ENCODE measurements around the gene PFKFB2.

Gene PFKFB2

DNA sequence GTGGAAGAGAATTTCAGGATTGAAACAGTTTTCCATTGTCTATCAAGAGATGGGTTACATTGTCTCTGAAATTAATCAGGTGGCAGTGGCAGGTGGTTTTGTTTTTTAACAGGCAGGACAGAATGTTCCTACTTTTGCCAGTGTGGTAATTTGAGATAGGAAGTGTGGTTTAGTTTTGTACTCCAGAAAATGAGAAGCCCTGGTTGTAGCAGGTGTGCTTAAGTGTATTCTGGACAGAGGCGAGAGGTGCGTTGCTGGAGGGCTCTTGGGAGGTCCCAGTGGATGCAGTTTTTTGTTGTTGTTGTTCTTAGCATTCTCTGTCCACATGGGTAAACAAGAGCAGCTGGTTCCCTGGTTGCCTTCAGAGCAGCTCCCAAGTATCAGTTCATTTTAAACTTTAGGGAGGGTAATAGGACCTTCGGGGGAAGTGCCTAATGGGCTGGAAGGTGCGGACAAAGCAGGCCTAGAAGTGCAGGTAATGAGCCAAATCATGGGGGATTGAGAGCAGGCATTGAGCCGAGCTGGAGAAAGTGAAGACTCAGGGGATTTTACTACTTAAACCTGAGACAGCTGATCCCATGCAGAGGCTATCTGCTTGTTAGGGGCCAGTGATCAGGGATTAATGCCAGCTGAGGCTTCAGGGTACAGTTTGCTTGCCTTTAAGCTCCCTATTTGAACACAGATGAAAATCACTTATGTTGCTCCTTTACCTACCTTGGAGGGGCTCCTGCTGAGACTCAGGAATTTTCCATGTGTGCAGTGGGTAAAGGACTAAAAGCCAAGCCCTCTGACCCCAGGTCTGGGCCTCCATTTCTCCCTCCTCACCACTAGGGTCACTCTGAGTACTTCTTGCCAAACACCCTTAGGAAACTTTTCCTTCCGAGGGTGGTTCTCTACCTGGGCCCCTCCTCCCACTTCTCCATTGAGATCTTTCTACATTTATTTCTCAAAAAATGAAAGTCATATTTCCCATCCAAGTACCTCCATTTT, 6.1 kb downstream of the PFKFB2 start:
- no peak for DNase-seq (ENCODE audit: insufficient read length)
- no peak for FAIRE-seq
- TF ChIP-seq POLR2A (IDR thresholded peaks at IDR 0.05; ENCODE audit: low read depth, low read length) (no peak), POLR2AphosphoS5 (IDR thresholded peaks at IDR 0.05; ENCODE audit: low read depth, low read length) (no peak), TAF1 (IDR thresholded peaks at IDR 0.05; ENCODE audit: borderline replicate concordance, low read depth, low read length) (no peak)

DNA sequence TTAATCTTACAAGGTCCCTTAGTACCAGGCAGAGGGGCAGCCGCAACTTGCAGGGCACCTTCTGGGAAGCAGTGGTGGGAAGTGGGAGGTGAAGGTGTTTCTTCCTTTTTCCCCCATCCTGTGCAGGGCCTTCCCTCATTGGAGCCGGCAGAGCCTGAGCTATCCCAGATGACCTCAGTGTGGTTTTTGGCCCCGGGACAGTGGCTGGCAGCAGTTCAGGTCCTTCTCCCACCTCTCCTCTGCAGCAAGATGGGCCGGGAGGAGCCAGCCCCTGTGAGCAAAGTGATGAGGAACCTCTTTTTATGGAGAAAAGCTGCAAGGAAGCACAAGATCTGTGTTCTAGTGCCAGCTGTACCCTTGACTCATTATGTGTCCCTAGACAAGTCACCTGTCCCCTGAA, 6.8 kb downstream of the PFKFB2 start:
- DNase-seq (ENCODE audit: insufficient read length) (no peak), FAIRE-seq (no peak)
- TF ChIP-seq POLR2A (IDR thresholded peaks at IDR 0.05; ENCODE audit: low read depth, low read length) (no peak), POLR2AphosphoS5 (IDR thresholded peaks at IDR 0.05; ENCODE audit: low read depth, low read length) (no peak), TAF1 (IDR thresholded peaks at IDR 0.05; ENCODE audit: borderline replicate concordance, low read depth, low read length) (no peak)

DNA sequence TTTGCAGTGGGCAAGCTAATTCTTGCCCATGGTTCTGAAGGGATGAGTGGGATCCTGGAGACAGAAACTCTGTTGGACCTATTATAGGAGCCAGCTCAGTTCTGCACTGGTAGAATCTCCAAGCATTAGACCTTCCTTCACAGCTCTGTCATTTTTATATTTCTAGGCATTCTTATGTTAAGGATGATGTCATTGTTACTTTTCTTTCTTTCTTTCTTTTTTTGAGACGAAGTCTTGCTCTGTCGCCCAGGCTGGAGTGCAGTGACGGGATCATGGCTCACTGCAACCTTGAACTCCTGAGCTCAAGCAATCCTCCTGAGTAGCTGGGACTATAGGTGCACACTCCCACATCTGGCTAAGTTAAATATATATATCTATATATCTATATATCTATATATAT, 7.5 kb downstream of the PFKFB2 start:
- FAIRE-seq (no peak), DNase-seq (ENCODE audit: insufficient read length) (no peak)
- TF ChIP-seq POLR2AphosphoS5 (IDR thresholded peaks at IDR 0.05; ENCODE audit: low read depth, low read length), result no peak
- TF ChIP-seq POLR2A (IDR thresholded peaks at IDR 0.05; ENCODE audit: low read depth, low read length), result no peak
- no peak for TF ChIP-seq TAF1 (IDR thresholded peaks at IDR 0.05; ENCODE audit: borderline replicate concordance, low read depth, low read length)

DNA sequence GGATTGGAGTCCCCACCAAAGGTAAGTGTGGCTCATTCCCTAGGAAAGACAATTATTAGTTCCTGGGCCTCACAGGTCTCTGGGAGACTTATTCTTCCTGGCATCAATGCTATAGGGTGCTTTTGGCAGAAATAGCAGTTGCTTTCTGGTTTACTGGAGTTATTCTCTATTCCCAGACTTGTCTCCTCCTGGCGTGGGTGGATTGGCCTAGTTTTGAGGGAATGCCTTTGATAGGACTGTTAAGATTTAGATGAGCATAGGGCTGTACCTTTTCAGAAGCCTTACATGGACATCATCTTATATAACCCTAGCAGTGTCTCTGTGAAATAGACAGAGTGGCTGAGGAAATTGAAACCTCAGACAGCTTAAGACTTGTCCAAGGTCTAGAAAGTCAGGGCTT, 9.0 kb downstream of the PFKFB2 start:
- TF ChIP-seq TAF1 (IDR thresholded peaks at IDR 0.05; ENCODE audit: borderline replicate concordance, low read depth, low read length) (no peak), POLR2A (IDR thresholded peaks at IDR 0.05; ENCODE audit: low read depth, low read length) (no peak), POLR2AphosphoS5 (IDR thresholded peaks at IDR 0.05; ENCODE audit: low read depth, low read length) (no peak)
- DNase-seq (ENCODE audit: insufficient read length) (no peak), FAIRE-seq (no peak)

DNA sequence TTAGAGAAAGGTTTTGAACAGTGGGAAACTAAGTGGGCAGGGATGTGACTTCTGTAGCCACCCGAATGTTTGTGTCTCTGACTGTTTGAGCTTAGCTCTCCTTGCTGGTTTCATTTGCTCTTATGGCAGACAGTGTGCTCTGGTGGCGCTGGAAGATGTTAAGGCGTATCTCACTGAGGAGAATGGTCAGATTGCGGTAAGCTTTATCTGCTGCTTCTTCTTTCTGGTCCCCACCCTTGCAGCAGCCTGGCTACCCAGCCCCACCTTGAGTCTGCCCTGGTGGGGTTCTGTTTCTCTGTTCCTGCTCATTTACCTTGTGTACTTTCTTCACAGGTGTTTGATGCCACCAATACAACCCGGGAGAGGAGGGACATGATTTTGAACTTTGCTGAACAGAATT, 9.9 kb downstream of the PFKFB2 start:
- no peak for FAIRE-seq
- TF ChIP-seq TAF1 (IDR thresholded peaks at IDR 0.05; ENCODE audit: borderline replicate concordance, low read depth, low read length) (no peak), POLR2A (IDR thresholded peaks at IDR 0.05; ENCODE audit: low read depth, low read length) (no peak), POLR2AphosphoS5 (IDR thresholded peaks at IDR 0.05; ENCODE audit: low read depth, low read length) (no peak)
- no peak for DNase-seq (ENCODE audit: insufficient read length)

DNA sequence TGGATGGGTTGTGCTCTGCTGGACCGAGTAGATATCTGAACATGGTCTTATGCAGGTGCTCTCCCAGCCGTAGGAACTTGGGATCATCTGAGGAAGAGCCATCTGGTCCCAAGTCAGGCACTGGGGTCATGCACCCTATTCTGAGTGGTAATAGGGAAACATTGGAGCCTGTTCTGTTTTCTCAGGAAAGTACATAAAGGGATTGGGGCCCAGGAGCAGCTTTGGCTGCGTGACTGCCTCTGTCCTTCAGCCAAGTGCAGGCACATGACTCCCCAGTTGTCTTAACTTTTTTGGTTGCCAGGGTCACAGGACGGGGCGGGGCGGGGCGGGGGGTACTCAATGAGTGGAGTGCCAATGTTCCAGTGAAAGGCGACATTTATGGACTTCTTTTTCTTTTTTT, 11.5 kb downstream of the PFKFB2 start:
- no peak for DNase-seq (ENCODE audit: insufficient read length)
- no peak for FAIRE-seq
- TF ChIP-seq POLR2A (IDR thresholded peaks at IDR 0.05; ENCODE audit: low read depth, low read length), result no peak
- TF ChIP-seq TAF1 (IDR thresholded peaks at IDR 0.05; ENCODE audit: borderline replicate concordance, low read depth, low read length), result no peak
- no peak for TF ChIP-seq POLR2AphosphoS5 (IDR thresholded peaks at IDR 0.05; ENCODE audit: low read depth, low read length)

DNA sequence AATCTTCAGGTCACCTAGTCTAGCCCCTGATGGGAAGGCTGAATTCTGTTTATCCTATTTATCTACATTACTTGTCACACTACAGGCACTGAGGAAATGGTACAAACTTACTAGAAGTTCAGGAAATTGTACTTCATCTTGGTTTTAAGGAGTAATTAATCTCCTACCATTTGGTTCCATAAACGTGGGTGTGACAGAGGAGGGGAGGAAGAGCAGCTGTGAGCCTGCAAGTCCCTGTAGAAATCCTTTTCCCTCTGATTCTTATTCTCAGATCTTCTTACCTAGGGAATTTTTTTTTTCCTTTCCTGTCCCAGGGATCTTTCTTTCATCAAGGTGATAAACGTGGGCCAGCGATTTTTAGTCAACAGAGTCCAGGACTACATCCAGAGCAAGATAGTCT, 14.1 kb downstream of the PFKFB2 start:
- DNase-seq (ENCODE audit: insufficient read length) (no peak), FAIRE-seq (no peak)
- TF ChIP-seq POLR2AphosphoS5 (IDR thresholded peaks at IDR 0.05; ENCODE audit: low read depth, low read length) (no peak), POLR2A (IDR thresholded peaks at IDR 0.05; ENCODE audit: low read depth, low read length) (no peak), TAF1 (IDR thresholded peaks at IDR 0.05; ENCODE audit: borderline replicate concordance, low read depth, low read length) (no peak)

DNA sequence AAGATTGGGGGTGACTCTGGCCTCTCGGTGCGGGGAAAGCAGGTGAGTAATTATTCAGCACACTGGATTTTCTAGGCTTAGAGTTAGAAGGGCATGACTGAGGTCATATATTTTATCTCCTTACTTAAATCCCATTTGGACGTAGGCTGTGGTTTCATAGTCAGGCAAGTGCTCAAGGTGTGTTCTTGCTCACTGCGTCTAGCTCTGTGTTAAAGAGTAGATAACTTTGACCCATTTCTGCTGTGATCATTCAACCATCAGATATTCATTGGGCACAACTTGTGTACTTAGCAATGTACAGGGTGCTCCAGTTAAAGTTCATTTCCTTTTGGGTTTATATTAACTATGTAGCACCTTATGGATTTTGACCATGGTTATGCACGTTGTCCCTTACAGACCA, 14.6 kb downstream of the PFKFB2 start:
- no peak for FAIRE-seq
- TF ChIP-seq POLR2AphosphoS5 (IDR thresholded peaks at IDR 0.05; ENCODE audit: low read depth, low read length) (no peak), POLR2A (IDR thresholded peaks at IDR 0.05; ENCODE audit: low read depth, low read length) (no peak), TAF1 (IDR thresholded peaks at IDR 0.05; ENCODE audit: borderline replicate concordance, low read depth, low read length) (no peak)
- DNase-seq (ENCODE audit: insufficient read length), result no peak

DNA sequence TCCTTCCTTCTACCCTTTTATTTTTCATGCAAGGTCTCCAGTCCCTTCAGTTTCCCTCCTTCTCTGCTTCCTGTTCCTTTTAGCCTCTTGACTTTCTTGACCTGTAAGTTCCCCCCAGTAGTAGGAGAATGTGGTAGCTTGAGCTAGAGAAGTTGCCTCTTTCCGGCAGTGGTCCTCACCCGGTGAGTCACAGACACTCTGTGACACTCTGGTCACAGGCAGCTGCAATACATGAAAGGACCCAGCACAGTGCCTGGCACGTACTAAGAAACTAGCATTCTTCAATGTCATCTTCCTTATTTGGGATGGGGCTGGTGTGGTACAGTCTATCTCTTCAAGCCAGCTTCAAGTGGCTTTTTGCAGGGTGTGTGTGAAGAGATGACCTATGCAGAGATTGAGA, 16.0 kb downstream of the PFKFB2 start:
- DNase-seq (ENCODE audit: insufficient read length), result no peak
- no peak for FAIRE-seq
- TF ChIP-seq TAF1 (IDR thresholded peaks at IDR 0.05; ENCODE audit: borderline replicate concordance, low read depth, low read length), result no peak
- TF ChIP-seq POLR2A (IDR thresholded peaks at IDR 0.05; ENCODE audit: low read depth, low read length), result no peak
- no peak for TF ChIP-seq POLR2AphosphoS5 (IDR thresholded peaks at IDR 0.05; ENCODE audit: low read depth, low read length)

DNA sequence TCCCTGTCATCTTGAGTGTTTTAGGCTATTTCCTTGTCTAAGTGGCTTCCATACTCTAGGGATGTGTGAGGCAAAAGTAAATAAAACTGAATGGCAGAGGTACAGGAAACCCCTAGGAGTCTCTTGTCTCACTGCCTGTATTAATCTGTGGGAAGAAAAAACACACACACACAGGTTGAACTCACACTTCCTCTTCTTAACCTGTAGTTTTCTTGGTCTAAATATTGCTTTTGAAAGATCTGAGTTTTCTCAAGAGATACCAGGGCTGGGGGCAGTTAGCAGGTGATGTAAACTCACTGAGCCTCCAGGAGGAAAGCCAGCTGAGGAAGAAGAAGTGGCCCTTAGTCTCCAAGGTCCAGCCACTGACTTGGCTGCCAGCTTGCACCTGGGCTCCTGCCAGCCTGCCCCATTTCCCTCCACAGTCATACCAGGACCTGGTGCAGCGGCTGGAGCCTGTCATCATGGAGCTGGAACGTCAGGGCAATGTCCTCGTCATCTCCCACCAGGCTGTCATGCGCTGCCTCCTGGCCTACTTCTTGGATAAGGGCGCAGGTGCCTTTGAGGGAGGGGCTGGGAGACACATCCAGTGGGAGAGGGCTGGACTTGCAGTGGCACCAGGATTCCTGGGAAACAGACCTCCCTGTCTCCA, 16.9 kb downstream of the PFKFB2 start:
- FAIRE-seq (peak; percentile 33), DNase-seq (ENCODE audit: insufficient read length) (no peak)
- no peak for TF ChIP-seq TAF1 (IDR thresholded peaks at IDR 0.05; ENCODE audit: borderline replicate concordance, low read depth, low read length)
- TF ChIP-seq POLR2AphosphoS5 (IDR thresholded peaks at IDR 0.05; ENCODE audit: low read depth, low read length), result no peak
- no peak for TF ChIP-seq POLR2A (IDR thresholded peaks at IDR 0.05; ENCODE audit: low read depth, low read length)

DNA sequence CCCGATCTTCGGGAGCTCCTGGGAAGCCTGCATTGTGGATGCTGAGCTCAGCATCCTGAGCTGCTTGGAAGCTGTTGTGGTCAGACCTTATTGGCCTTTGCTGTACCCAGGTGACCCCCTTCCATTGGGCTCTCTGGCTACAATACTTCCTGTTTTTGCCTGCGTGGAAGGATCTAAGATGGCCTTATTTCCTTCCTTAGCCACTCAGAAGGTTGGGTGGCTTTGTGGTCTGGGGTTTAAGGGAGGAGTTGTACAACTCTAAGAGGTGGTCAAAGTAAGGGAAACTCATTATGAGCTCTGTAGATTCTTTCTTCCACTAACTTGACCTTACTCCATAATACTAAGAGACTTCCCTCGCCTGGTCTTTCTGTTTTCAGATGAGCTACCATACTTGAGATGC, 17.7 kb downstream of the PFKFB2 start:
- FAIRE-seq (no peak), DNase-seq (ENCODE audit: insufficient read length) (no peak)
- TF ChIP-seq POLR2A (IDR thresholded peaks at IDR 0.05; ENCODE audit: low read depth, low read length) (no peak), TAF1 (IDR thresholded peaks at IDR 0.05; ENCODE audit: borderline replicate concordance, low read depth, low read length) (no peak), POLR2AphosphoS5 (IDR thresholded peaks at IDR 0.05; ENCODE audit: low read depth, low read length) (no peak)

DNA sequence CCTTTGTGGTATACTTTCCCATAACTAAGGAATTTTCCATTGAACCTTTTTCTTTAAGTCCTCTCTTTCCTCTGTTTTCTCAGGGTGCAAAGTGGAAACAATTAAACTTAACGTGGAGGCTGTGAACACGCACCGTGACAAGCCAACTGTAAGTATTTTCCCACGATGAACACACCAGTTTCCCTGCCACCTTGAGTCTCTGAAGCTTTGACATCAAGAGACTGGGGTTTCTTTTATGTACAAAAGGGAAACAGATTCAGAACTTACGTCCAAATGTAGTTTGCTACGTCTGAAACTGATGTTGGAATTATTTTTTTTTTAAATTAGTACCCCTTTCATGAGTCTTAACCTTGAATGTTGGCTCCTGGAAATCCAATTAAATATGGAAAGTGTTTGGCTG, 18.4 kb downstream of the PFKFB2 start:
- no peak for TF ChIP-seq TAF1 (IDR thresholded peaks at IDR 0.05; ENCODE audit: borderline replicate concordance, low read depth, low read length)
- no peak for TF ChIP-seq POLR2A (IDR thresholded peaks at IDR 0.05; ENCODE audit: low read depth, low read length)
- TF ChIP-seq POLR2AphosphoS5 (IDR thresholded peaks at IDR 0.05; ENCODE audit: low read depth, low read length), result no peak
- FAIRE-seq, result no peak
- no peak for DNase-seq (ENCODE audit: insufficient read length)
